ENCODE data around the gene SLC49A3.
"Not testable (repeated sequence)": the region's sequence is repeated elsewhere in the genome, so short reads cannot be mapped to it uniquely, and the experiment has no call there.

The SLC49A3 gene

GRCh38 chr4:721261-722168 lies 32.6 kb upstream of the SLC49A3 start:
- no peak for DNase-seq

- DNase-seq, result no peak
Measured at GRCh38 chr4:720111-720860, 31.3 kb upstream of the SLC49A3 start.

GRCh38 chr4:718460-718859 lies 29.5 kb upstream of the SLC49A3 start:
- DNase-seq, result no peak

- no peak for DNase-seq
Measured at GRCh38 chr4:717601-718320, 28.8 kb upstream of the SLC49A3 start.

GRCh38 chr4:714087-714486 lies 25.1 kb upstream of the SLC49A3 start:
- no peak for DNase-seq

GRCh38 chr4:712916-713632 lies 24.1 kb upstream of the SLC49A3 start:
- DNase-seq, result no peak

GRCh38 chr4:712093-712492 lies 23.1 kb upstream of the SLC49A3 start:
- no peak for DNase-seq

- DNase-seq, result no peak
Measured at GRCh38 chr4:710916-711315, 22.0 kb upstream of the SLC49A3 start.

GRCh38 chr4:710116-710515 lies 21.2 kb upstream of the SLC49A3 start:
- no peak for DNase-seq

- no peak for DNase-seq
Measured at GRCh38 chr4:709348-709747, 20.4 kb upstream of the SLC49A3 start.

- DNase-seq, result no peak
Measured at GRCh38 chr4:708631-708933, 19.6 kb upstream of the SLC49A3 start.

GRCh38 chr4:707929-708630 lies 19.1 kb upstream of the SLC49A3 start:
- DNase-seq, result no peak

GRCh38 chr4:706834-707598 lies 18.1 kb upstream of the SLC49A3 start:
- DNase-seq, result no peak

GRCh38 chr4:706083-706633 lies 17.2 kb upstream of the SLC49A3 start:
- not testable (repeated sequence) for DNase-seq

- peak; percentile 96 for DNase-seq
Measured at GRCh38 chr4:705278-706082, 16.5 kb upstream of the SLC49A3 start, which contains the start of gene PCGF3. TSS of gene PCGF3 (plus strand) at chr4:705832. CDS start at chr4:733681, 27,849 bp downstream.

GRCh38 chr4:704971-705277 lies 16.0 kb upstream of the SLC49A3 start:
- no peak for DNase-seq

- DNase-seq, result no peak
Measured at GRCh38 chr4:704198-704891, 15.4 kb upstream of the SLC49A3 start.

GRCh38 chr4:703336-704197 lies 14.6 kb upstream of the SLC49A3 start:
- DNase-seq, result no peak

GRCh38 chr4:702618-703048 lies 13.7 kb upstream of the SLC49A3 start:
- no peak for DNase-seq
